ENCODE measurements around the gene DCT.

DCT gene

DNA sequence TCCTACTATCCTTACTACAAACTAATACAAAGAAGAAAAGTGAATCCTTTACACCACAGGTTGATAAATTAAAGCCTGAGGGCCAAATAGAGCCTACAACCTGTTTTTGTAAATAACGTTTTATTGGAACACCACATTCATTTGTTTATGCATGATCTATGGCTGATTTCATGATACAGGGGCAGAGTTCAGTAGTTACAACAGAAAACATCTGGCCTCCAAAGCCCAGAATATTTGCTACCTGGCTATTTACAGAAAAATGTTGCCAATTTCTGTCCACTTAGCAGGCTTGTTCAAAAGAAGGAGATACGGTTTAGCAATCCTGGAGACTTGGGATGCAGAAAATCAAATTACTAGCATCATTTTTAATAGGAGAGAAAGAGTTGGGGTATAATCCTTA is 24.1 kb downstream of the DCT start:
- H3K4me3 ChIP-seq (ENCODE audit: low read depth, low read length): no peak overlapping the region
- no peak for TF ChIP-seq CTCF (IDR thresholded peaks at IDR 0.05; ENCODE audit: borderline replicate concordance, insufficient read depth, low read depth, low read length)

DNA sequence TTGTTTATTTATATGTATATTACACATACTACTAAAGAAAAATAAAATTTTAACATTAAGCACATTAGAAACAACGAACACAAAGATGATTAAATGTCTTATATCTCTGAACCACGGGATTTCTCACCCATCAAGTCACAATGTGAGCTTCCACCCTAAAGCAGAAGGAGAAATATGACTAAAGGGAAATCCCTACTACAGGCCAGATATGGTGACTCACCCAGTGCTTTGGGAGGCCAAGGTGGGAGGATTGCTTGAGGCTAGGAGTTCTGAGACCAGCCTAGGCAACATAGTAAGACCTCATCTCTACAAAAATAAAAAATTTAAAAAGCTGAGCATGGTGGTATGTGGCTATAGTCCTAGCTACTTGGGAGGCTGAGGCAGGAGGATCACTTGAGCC is 24.6 kb downstream of the DCT start:
- TF ChIP-seq CTCF (IDR thresholded peaks at IDR 0.05; ENCODE audit: borderline replicate concordance, insufficient read depth, low read depth, low read length): no peak
- H3K4me3 ChIP-seq (ENCODE audit: low read depth, low read length): no peak overlapping the region

- no peak for TF ChIP-seq CTCF (IDR thresholded peaks at IDR 0.05; ENCODE audit: borderline replicate concordance, insufficient read depth, low read depth, low read length)
- no peak overlapping the region for H3K4me3 ChIP-seq (ENCODE audit: low read depth, low read length)
Observed at GRCh38 chr13:94454334-94454733, 25.1 kb downstream of the DCT start.

- no peak for TF ChIP-seq CTCF (IDR thresholded peaks at IDR 0.05; ENCODE audit: borderline replicate concordance, insufficient read depth, low read depth, low read length)
- H3K4me3 ChIP-seq (ENCODE audit: low read depth, low read length): no peak overlapping the region
Observed at GRCh38 chr13:94444826-94445225, 34.7 kb downstream of the DCT start.

- H3K4me3 ChIP-seq (ENCODE audit: low read depth, low read length): no peak overlapping the region
- peak; percentile 34; the same call in 1 of the 2 replicates for TF ChIP-seq CTCF (IDR thresholded peaks at IDR 0.05; ENCODE audit: borderline replicate concordance, insufficient read depth, low read depth, low read length)
Observed at GRCh38 chr13:94435604-94436226, 43.8 kb downstream of the DCT start.

GRCh38 chr13:94433055-94433961 is 46.2 kb downstream of the DCT start:
- no peak overlapping the region for H3K4me3 ChIP-seq (ENCODE audit: low read depth, low read length)
- TF ChIP-seq CTCF (IDR thresholded peaks at IDR 0.05; ENCODE audit: borderline replicate concordance, insufficient read depth, low read depth, low read length): no peak

- no peak for TF ChIP-seq CTCF (IDR thresholded peaks at IDR 0.05; ENCODE audit: borderline replicate concordance, insufficient read depth, low read depth, low read length)
- no peak overlapping the region for H3K4me3 ChIP-seq (ENCODE audit: low read depth, low read length)
Observed at GRCh38 chr13:94431987-94432386, 47.5 kb downstream of the DCT start.

Measured in GM12875 (cell line).